ENCODE results near the gene L3MBTL1. TPM values are rescaled to one million over a fixed set of nuclear protein-coding genes. Genes with fewer than 3 reads are reported as not detected.
A peak's percentile ranks its signal among the peaks of the same experiment; 100 is the strongest.

Gene L3MBTL1
- total RNA-seq, 1 experiment from 2014 or later = 0.53 TPM

- no peaks in the 10 kb centered on the region for H3K27me3 ChIP-seq
- H3K9me3 ChIP-seq = no peaks in the 10 kb centered on the region
- no peak for DNase-seq
- H3K36me3 ChIP-seq = no peaks in the 10 kb centered on the region
- no peak overlapping the region for H3K4me3 ChIP-seq
Observed at GRCh38 chr20:43563429-43563828, 55.9 kb downstream of the L3MBTL1 start.

- no peak for DNase-seq
- no peak overlapping the region for H3K4me3 ChIP-seq
- no peaks in the 10 kb centered on the region for H3K36me3 ChIP-seq
- no peaks in the 10 kb centered on the region for H3K9me3 ChIP-seq
- H3K27me3 ChIP-seq = no peaks in the 10 kb centered on the region
Observed at GRCh38 chr20:43563991-43564390, 56.5 kb downstream of the L3MBTL1 start.

GRCh38 chr20:43564455-43564854, 57.0 kb downstream of the L3MBTL1 start:
- H3K27me3 ChIP-seq = no peaks in the 10 kb centered on the region
- H3K36me3 ChIP-seq = no peaks in the 10 kb centered on the region
- DNase-seq = no peak
- H3K9me3 ChIP-seq = no peaks in the 10 kb centered on the region
- no peak overlapping the region for H3K4me3 ChIP-seq

GRCh38 chr20:43564993-43565757, 57.7 kb downstream of the L3MBTL1 start:
- Histone ChIP-seq H3K36me3 (no peaks in the 10 kb centered on the region), H3K27me3 (no peaks in the 10 kb centered on the region), H3K4me3 (no peak overlapping the region), H3K9me3 (no peaks in the 10 kb centered on the region)
- DNase-seq = no peak

GRCh38 chr20:43565758-43566104, 58.2 kb downstream of the L3MBTL1 start:
- no peaks in the 10 kb centered on the region for H3K27me3 ChIP-seq
- no peak for DNase-seq

GRCh38 chr20:43567477-43567876, 60.0 kb downstream of the L3MBTL1 start:
- no peak for DNase-seq
- no peaks in the 10 kb centered on the region for H3K9me3 ChIP-seq
- no peaks in the 10 kb centered on the region for H3K27me3 ChIP-seq
- H3K36me3 ChIP-seq = no peaks in the 10 kb centered on the region
- no peak overlapping the region for H3K4me3 ChIP-seq

More at GRCh38 chr20:43565758-43566104, 58.2 kb downstream of the L3MBTL1 start:
- H3K4me3 ChIP-seq = no peak overlapping the region
- H3K36me3 ChIP-seq = no peaks in the 10 kb centered on the region
- H3K9me3 ChIP-seq = no peaks in the 10 kb centered on the region

GRCh38 chr20:43568706-43569105, 61.2 kb downstream of the L3MBTL1 start:
- no peaks in the 10 kb centered on the region for H3K9me3 ChIP-seq
- H3K36me3 ChIP-seq = no peaks in the 10 kb centered on the region
- no peak overlapping the region for H3K4me3 ChIP-seq
- DNase-seq = no peak
- no peaks in the 10 kb centered on the region for H3K27me3 ChIP-seq

GRCh38 chr20:43569282-43569681, 61.8 kb downstream of the L3MBTL1 start:
- H3K36me3 ChIP-seq = no peaks in the 10 kb centered on the region
- DNase-seq = no peak
- H3K4me3 ChIP-seq = no peak overlapping the region
- no peaks in the 10 kb centered on the region for H3K9me3 ChIP-seq
- no peaks in the 10 kb centered on the region for H3K27me3 ChIP-seq

GRCh38 chr20:43570496-43570895, 63.0 kb downstream of the L3MBTL1 start:
- DNase-seq = no peak

GRCh38 chr20:43571310-43571709, 63.8 kb downstream of the L3MBTL1 start:
- Histone ChIP-seq H3K27me3 (no peaks in the 10 kb centered on the region), H3K9me3 (no peaks in the 10 kb centered on the region), H3K4me3 (no peak overlapping the region), H3K36me3 (no peaks in the 10 kb centered on the region)
- DNase-seq = no peak

More at GRCh38 chr20:43570496-43570895, 63.0 kb downstream of the L3MBTL1 start:
- Histone ChIP-seq H3K27me3 (no peaks in the 10 kb centered on the region), H3K36me3 (no peaks in the 10 kb centered on the region), H3K9me3 (no peaks in the 10 kb centered on the region), H3K4me3 (no peak overlapping the region)

GRCh38 chr20:43571771-43572170, 64.3 kb downstream of the L3MBTL1 start:
- no peak for DNase-seq
- H3K9me3 ChIP-seq = no peaks in the 10 kb centered on the region
- H3K36me3 ChIP-seq = no peaks in the 10 kb centered on the region
- H3K4me3 ChIP-seq = no peak overlapping the region
- no peaks in the 10 kb centered on the region for H3K27me3 ChIP-seq

GRCh38 chr20:43572891-43573290, 65.4 kb downstream of the L3MBTL1 start:
- Histone ChIP-seq H3K36me3 (no peaks in the 10 kb centered on the region), H3K9me3 (no peaks in the 10 kb centered on the region), H3K27me3 (no peaks in the 10 kb centered on the region), H3K4me3 (no peak overlapping the region)
- no peak for DNase-seq

GRCh38 chr20:43576108-43576507, 68.6 kb downstream of the L3MBTL1 start:
- Histone ChIP-seq H3K9me3 (no peaks in the 10 kb centered on the region), H3K36me3 (no peaks in the 10 kb centered on the region), H3K27me3 (no peaks in the 10 kb centered on the region), H3K4me3 (no peak overlapping the region)
- no peak for DNase-seq

- H3K9me3 ChIP-seq = no peaks in the 10 kb centered on the region
Observed at GRCh38 chr20:43579861-43580793, 72.6 kb downstream of the L3MBTL1 start.

GRCh38 chr20:43583133-43583864, 75.8 kb downstream of the L3MBTL1 start:
- Histone ChIP-seq H3K27me3 (no peaks in the 10 kb centered on the region), H3K9me3 (no peaks in the 10 kb centered on the region), H3K4me3 (no peak overlapping the region), H3K36me3 (no peaks in the 10 kb centered on the region)
- no peak for DNase-seq

More at GRCh38 chr20:43579861-43580793, 72.6 kb downstream of the L3MBTL1 start:
- Histone ChIP-seq H3K27me3 (no peaks in the 10 kb centered on the region), H3K36me3 (no peaks in the 10 kb centered on the region), H3K4me3 (no peak overlapping the region)
- DNase-seq = no peak

GRCh38 chr20:43583982-43584432, 76.5 kb downstream of the L3MBTL1 start:
- no peaks in the 10 kb centered on the region for H3K9me3 ChIP-seq
- H3K36me3 ChIP-seq = no peaks in the 10 kb centered on the region
- peak; percentile 79 for DNase-seq
- no peak overlapping the region for H3K4me3 ChIP-seq
- H3K27me3 ChIP-seq = no peaks in the 10 kb centered on the region

All from MG63 (cell line).